Naive thymus-derived CD4-positive, alpha-beta T cell (primary cell): ENCODE results near the gene GPR183. TPM values are rescaled to one million over a fixed set of nuclear protein-coding genes. Genes with fewer than 3 reads are reported as not detected.
A peak's percentile ranks its signal among the peaks of the same experiment; 100 is the strongest.

Source experiments
- ATAC-seq: fragments of 150-1000 bp; cut with Tn5 transposase; 2 replicates; pipeline ENCODE4 v1.10.0; 2021; ENCODE audit warnings: mild to moderate bottlenecking, moderate library complexity
- CTCF ChIA-PET: fragments of 350-600 bp; sonication (Branson Sonifier 250); formaldehyde crosslinking; loops from one replicate; lab custom pipeline; 2021; ENCODE audit warnings: antibody characterized with exemption; lab: Charles Lee
- POLR2A ChIA-PET: fragments of 350-600 bp; sonication (Branson Sonifier 250); formaldehyde crosslinking; loops from one replicate; lab custom pipeline; 2021; ENCODE audit warnings: antibody characterized with exemption, inconsistent platforms; lab: Charles Lee
- DNase-seq, 9 donors: peaks; one replicate each; pipeline versions ENCODE4 v3.0.0 to v3.0.0-alpha.2; 2020 to 2022; ENCODE audit warnings: mixed read lengths in 1 of 9
- H3K27ac ChIP-seq: one replicate; pipeline ENCODE4 v1.7.0; 2013; ENCODE audit warnings: mild to moderate bottlenecking, low read depth, low read length, moderate library complexity
- H3K27me3 ChIP-seq, 2 donors: one replicate each; pipeline ENCODE4 v1.7.0; 2013; ENCODE audit warnings: low read length in 2 of 2, mild to moderate bottlenecking in 2 of 2, moderate library complexity in 2 of 2; ENCODE audit not compliant: control insufficient read depth in 2 of 2, insufficient read depth in 2 of 2
- H3K36me3 ChIP-seq, 3 experiments: 1 replicate in 2 of 3; 2 replicates in 1 of 3; pipeline ENCODE4 v1.7.0; 2013; ENCODE audit warnings: low read length in 3 of 3, mild to moderate bottlenecking in 3 of 3, moderate library complexity in 1 of 3; ENCODE audit not compliant: insufficient read depth in 3 of 3, control insufficient read depth in 2 of 3
- H3K4me1 ChIP-seq, 2 donors: one replicate each; pipeline ENCODE4 v1.7.0; 2013; ENCODE audit warnings: low read length in 2 of 2, mild to moderate bottlenecking in 2 of 2, moderate library complexity in 1 of 2; ENCODE audit not compliant: control insufficient read depth in 2 of 2, insufficient read depth in 2 of 2
- H3K4me3 ChIP-seq: 2 replicates; pipeline ENCODE4 v1.7.0; 2013; ENCODE audit warnings: mild to moderate bottlenecking, low read length
- H3K9me3 ChIP-seq, 3 experiments: 1 replicate in 2 of 3; 2 replicates in 1 of 3; pipeline ENCODE4 v1.7.0; 2013; ENCODE audit warnings: low read length in 3 of 3; ENCODE audit not compliant: control insufficient read depth in 2 of 3
- H3K27ac Mint-ChIP-seq, 9 donors: one replicate each; pipeline ENCODE4 v1.8.0; 2020 to 2022; ENCODE audit warnings: mixed read lengths in 9 of 9, mild to moderate bottlenecking in 8 of 9, moderate library complexity in 5 of 9, inconsistent platforms in 2 of 9
- H3K27me3 Mint-ChIP-seq, 5 donors: one replicate each; pipeline ENCODE4 v1.8.0; 2021 to 2022; ENCODE audit warnings: mixed read lengths in 5 of 5, mild to moderate bottlenecking in 1 of 5
- H3K36me3 Mint-ChIP-seq, 5 donors: one replicate each; pipeline ENCODE4 v1.8.0; 2020 to 2022; ENCODE audit warnings: mixed read lengths in 5 of 5, mild to moderate bottlenecking in 3 of 5, inconsistent platforms in 1 of 5
- H3K4me1 Mint-ChIP-seq, 7 donors: one replicate each; pipeline ENCODE4 v1.8.0; 2020 to 2022; ENCODE audit warnings: mixed read lengths in 7 of 7, mild to moderate bottlenecking in 3 of 7, inconsistent platforms in 1 of 7
- H3K4me3 Mint-ChIP-seq, 10 donors: one replicate each; pipeline ENCODE4 v1.8.0; 2020 to 2022; ENCODE audit warnings: mild to moderate bottlenecking in 10 of 10, mixed read lengths in 10 of 10, moderate library complexity in 6 of 10, inconsistent platforms in 2 of 10
- H3K9me3 Mint-ChIP-seq, 11 donors: one replicate each; pipeline ENCODE4 v1.8.0; 2020 to 2022; ENCODE audit warnings: mixed read lengths in 11 of 11, mild to moderate bottlenecking in 4 of 11, inconsistent platforms in 1 of 11, moderate library complexity in 1 of 11
- intact Hi-C, 2 donors: fragments of 100-400 bp; cut with micrococcal nuclease; formaldehyde crosslinking; loops; one replicate each; pipeline ENCODE4 v1.15.1; 2023
- polyA plus RNA-seq, 2 donors: library from polyadenylated mRNA; unstranded; fragments of 300-500 nt; fragmentation: Illumina TruSeq; gene quantifications; one replicate each; pipeline ENCODE4 v1.2.3, GENCODE V29; 2021
- total RNA-seq, 6 experiments: library from RNA in 5 of 6; stranded (reverse) in 5 of 6; gene quantifications; 1 replicate in 5 of 6; 2 replicates in 1 of 6; pipeline ENCODE4 v1.2.3 and lab custom pipeline; 2021 to 2026

The GPR183 gene
- total and polyA plus RNA-seq, 7 experiments from 2014 or later: 26.8 to 241 (median 216) TPM

DNA sequence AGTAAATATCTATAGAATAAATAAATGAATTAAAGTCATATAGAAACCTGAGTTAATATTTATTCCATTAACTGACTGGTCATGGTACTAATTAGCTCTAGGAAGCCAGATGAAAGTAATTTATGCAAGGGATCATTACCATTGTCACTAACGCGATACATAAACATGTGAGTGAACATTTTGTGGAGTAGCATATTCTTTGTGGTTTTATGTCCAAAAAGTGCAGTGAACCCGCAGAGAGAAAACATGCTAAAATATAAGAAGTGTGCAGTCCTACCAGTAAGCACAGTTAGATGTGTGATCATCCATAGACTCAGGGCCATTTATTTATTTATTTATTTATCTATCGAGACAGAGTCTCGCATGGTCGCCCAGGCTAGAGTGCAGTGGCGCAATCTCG is 1.6 kb downstream of the GPR183 start:
- peaks cover 12 to 42% (median 33%) of the 10 kb centered on the region in 5 donors for H3K36me3 Mint-ChIP-seq

DNA sequence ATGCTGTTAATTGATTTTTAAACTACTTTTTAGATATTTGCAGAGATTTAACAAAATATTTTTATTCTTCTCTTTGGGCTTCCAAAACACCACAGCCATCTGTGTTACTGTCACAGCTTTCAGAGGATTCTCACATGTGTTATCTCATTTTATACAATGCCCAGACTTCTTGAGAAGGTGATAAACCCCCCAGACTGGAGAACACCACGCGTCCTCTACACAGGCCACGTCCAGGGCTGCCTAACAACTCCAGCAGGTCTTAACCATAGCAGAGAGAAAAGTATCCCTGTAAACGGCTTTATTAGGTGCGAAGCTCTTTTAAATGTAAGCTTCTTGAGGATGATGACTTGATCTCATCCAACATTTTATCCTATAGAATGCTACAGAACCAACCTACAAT is 2.0 kb downstream of the GPR183 start:
- DNase-seq (no peak), ATAC-seq (no peak)
- H3K36me3 ChIP-seq: peaks cover 0 to 16% (median 0%) of the 10 kb centered on the region in 3 experiments
- H3K4me3 Mint-ChIP-seq: peak overlapping the region; percentile 89 to 100 (median 94)
- H3K27me3 Mint-ChIP-seq: no peaks in the 10 kb centered on the region
- H3K4me3 ChIP-seq: peak overlapping the region; percentile 89
- peaks cover 48 to 50% of the 10 kb centered on the region in 2 donors for H3K4me1 ChIP-seq
- ChIA-PET POLR2A (interaction anchor here (0.6 to 14.3 kb wide), 28 partner anchors 10 to 194 kb away, joined by 3 to 364 read pairs (median 10); no protein-coding TSS in a partner anchor), CTCF (interaction anchor here (0.6 to 6.2 kb wide), 7 partner anchors 16 to 131 kb away, joined by 3 to 39 read pairs (median 15); no protein-coding TSS in a partner anchor)
- intact Hi-C loops: loop anchor here (1.0 to 10.0 kb wide), 6 partner anchors 8 to 300 kb away; partner anchors contain the start of gene CLYBL (in 1 of the 2)
- H3K9me3 Mint-ChIP-seq: peaks cover 0 to 2% (median 0%) of the 10 kb centered on the region in 11 donors
- no peaks in the 10 kb centered on the region for H3K9me3 ChIP-seq
- H3K27ac Mint-ChIP-seq: peak overlapping the region; percentile 84 to 99 (median 93)
- H3K27ac ChIP-seq: peak overlapping the region; percentile 88
- H3K27me3 ChIP-seq: no peaks in the 10 kb centered on the region
- H3K36me3 Mint-ChIP-seq: peaks cover 12 to 46% (median 33%) of the 10 kb centered on the region in 5 donors
- H3K4me1 Mint-ChIP-seq: peaks cover 51 to 83% (median 71%) of the 10 kb centered on the region in 7 donors

More for the DNA sequence above, 1.6 kb downstream of the GPR183 start:
- H3K4me3 ChIP-seq: peak overlapping the region; percentile 89
- DNase-seq: no peak
- intact Hi-C loops: loop anchor here (1.0 to 10.0 kb wide), 6 partner anchors 8 to 299 kb away; partner anchors contain the start of gene CLYBL (in 1 of the 2)
- H3K9me3 ChIP-seq: no peaks in the 10 kb centered on the region
- ATAC-seq: no peak
- H3K27me3 ChIP-seq: no peaks in the 10 kb centered on the region
- Mint-ChIP-seq H3K27me3 (no peaks in the 10 kb centered on the region), H3K4me1 (peaks cover 50 to 82% (median 71%) of the 10 kb centered on the region in 7 donors), H3K27ac (peak overlapping the region; percentile 89 to 99 (median 93)), H3K9me3 (peaks cover 0 to under 1% (median 0%) of the 10 kb centered on the region in 11 donors), H3K4me3 (peak overlapping the region; percentile 89 to 100 (median 94))
- ChIA-PET CTCF (interaction anchor here (0.6 to 6.2 kb wide), 11 partner anchors 11 to 130 kb away, joined by 3 to 39 read pairs (median 4); no protein-coding TSS in a partner anchor), POLR2A (interaction anchor here (0.7 to 14.3 kb wide), 27 partner anchors 8 to 131 kb away, joined by 3 to 364 read pairs (median 11); no protein-coding TSS in a partner anchor)
- H3K4me1 ChIP-seq: peaks cover 47 to 50% of the 10 kb centered on the region in 2 donors
- H3K27ac ChIP-seq: peak overlapping the region; percentile 88
- H3K36me3 ChIP-seq: peaks cover 0 to 16% (median 0%) of the 10 kb centered on the region in 3 experiments

DNA sequence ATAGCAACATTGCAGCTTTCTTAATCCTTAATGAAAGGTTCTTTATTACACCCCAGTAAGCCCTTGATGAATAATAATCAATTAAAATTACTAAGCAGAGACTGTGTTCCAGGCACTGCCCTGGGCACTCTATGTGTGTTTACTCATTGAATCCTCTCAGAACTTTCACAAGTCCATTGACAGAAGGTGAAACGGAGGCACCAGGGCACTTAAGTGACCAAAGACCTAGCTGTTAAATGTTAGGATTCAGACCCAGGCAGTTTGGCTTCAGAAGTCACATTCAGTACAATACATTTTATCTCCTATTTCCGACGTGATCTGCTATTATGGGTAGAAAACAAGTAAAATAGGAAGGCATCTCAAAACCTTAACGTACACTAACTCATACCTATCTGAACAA is 2.7 kb downstream of the GPR183 start:
- H3K36me3 Mint-ChIP-seq: peaks cover 12 to 44% (median 33%) of the 10 kb centered on the region in 5 donors
- no peak for ATAC-seq
- CTCF ChIA-PET: interaction anchor here (1.0 to 6.2 kb wide), 13 partner anchors 10 to 131 kb away, joined by 3 to 39 read pairs (median 4); no protein-coding TSS in a partner anchor

DNA sequence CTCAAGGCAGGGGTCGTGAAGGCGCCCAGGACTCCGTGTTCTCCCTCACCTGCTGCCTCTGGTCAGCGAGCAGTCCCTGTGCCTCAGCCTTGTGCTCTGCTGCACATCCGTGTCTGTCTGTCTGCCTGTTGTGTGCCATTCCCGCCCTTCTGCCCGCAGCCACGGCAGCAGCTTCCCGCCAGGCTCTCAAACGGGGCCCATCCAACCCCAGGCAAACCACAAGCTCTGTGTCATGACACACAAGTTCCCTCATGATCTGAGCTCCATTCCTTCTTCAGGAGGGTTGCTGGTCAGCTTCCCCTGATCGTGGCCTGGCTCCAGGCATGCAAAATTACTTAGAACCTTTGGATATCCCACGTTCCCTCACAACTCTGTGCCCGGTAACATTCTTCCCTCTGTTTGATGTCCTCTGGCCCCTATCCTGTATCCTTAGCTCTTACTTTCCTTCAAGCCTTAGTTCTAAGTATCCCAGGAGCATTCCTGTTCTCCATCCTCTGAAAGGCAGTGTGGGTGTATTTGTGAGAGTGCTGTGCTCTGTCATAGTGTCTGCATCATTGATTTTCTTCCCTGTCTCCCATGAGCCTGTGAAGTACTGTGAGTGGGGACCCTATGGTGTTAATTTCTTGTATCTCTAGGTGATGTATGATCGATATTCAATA is 3.2 kb downstream of the GPR183 start:
- Histone ChIP-seq H3K27ac (peak overlapping the region; percentile 88), H3K9me3 (no peaks in the 10 kb centered on the region), H3K36me3 (peaks cover 0 to 16% (median 0%) of the 10 kb centered on the region in 3 experiments), H3K4me3 (peak overlapping the region; percentile 89), H3K4me1 (peaks cover 50 to 51% of the 10 kb centered on the region in 2 donors), H3K27me3 (no peaks in the 10 kb centered on the region)
- Mint-ChIP-seq H3K27me3 (no peaks in the 10 kb centered on the region), H3K27ac (peak overlapping the region; percentile 88 to 99 (median 93)), H3K36me3 (peaks cover 12 to 42% (median 35%) of the 10 kb centered on the region in 5 donors), H3K4me3 (peak overlapping the region; percentile 89 to 100 (median 94)), H3K4me1 (peaks cover 51 to 82% (median 71%) of the 10 kb centered on the region in 7 donors), H3K9me3 (peaks cover 0 to 2% (median 0%) of the 10 kb centered on the region in 11 donors)
- POLR2A ChIA-PET: interaction anchor here (0.6 to 14.3 kb wide), 26 partner anchors 9 to 195 kb away, joined by 3 to 364 read pairs (median 5); no protein-coding TSS in a partner anchor
- DNase-seq: peak in 7 of 9 donors; percentile 26 to 62 (median 44)
- ATAC-seq: peak; percentile 33
- CTCF ChIA-PET: interaction anchor here (1.0 to 6.2 kb wide), 14 partner anchors 10 to 132 kb away, joined by 3 to 39 read pairs (median 4); no protein-coding TSS in a partner anchor
- intact Hi-C loops: loop anchor here (1.0 to 10.0 kb wide), 3 partner anchors 18 to 301 kb away; partner anchors contain the start of gene CLYBL (in 1 of the 2)

More for the DNA sequence above, 2.7 kb downstream of the GPR183 start:
- H3K27ac ChIP-seq: peak overlapping the region; percentile 88
- DNase-seq: no peak
- peaks cover 48 to 50% of the 10 kb centered on the region in 2 donors for H3K4me1 ChIP-seq
- Mint-ChIP-seq H3K4me1 (peaks cover 50 to 83% (median 71%) of the 10 kb centered on the region in 7 donors), H3K4me3 (peak overlapping the region; percentile 89 to 100 (median 94)), H3K27ac (peak overlapping the region; percentile 88 to 99 (median 93)), H3K27me3 (no peaks in the 10 kb centered on the region), H3K9me3 (peaks cover 0 to 2% (median 0%) of the 10 kb centered on the region in 11 donors)
- H3K27me3 ChIP-seq: no peaks in the 10 kb centered on the region
- POLR2A ChIA-PET: interaction anchor here (0.6 to 14.3 kb wide), 27 partner anchors 10 to 194 kb away, joined by 3 to 364 read pairs (median 5); no protein-coding TSS in a partner anchor
- H3K9me3 ChIP-seq: no peaks in the 10 kb centered on the region
- peak overlapping the region; percentile 89 for H3K4me3 ChIP-seq
- H3K36me3 ChIP-seq: peaks cover 0 to 16% (median 0%) of the 10 kb centered on the region in 3 experiments
- intact Hi-C loops: loop anchor here (1.0 to 10.0 kb wide), 3 partner anchors 18 to 300 kb away; partner anchors contain the start of gene CLYBL (in 1 of the 2)

DNA sequence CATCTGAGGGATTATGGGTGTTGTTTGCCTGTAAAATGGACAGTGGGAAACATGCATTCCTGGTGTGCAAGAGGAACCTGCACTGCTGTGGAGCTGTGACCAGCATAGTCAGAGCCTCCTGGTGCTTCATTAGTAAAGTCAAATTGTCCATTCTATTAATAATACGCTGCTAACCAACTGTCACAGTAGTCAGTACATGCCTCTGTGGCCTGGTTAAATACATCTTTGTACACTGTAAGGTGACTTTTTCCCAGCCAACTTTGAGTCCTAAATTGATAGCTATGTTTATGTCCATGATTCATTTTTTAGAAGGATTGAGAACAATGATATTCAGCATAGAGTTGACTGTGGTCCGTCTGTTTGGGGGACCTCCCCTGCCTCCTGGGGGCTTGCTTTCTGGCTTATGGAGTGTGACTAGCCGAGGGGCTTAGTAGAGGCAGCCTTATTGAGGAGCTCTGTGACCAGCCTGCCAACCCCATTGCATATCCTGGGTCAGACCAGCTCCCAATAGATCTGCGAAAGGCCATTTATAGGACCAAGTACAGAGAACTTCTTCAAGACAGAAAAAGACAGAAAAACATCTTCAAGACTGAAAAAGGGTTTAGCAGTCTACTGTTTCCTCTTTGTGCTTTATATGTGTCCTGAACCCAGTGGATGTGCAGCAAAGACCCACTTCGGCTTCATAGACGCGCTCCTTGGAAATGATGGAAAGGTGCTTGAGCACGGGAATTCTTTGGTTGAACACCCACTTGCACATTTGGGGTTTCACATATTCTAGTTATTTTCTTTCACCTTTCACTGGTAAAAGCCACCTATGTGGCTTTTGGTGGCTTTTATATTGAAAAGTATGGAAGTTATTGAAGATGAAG is 4.3 kb downstream of the GPR183 start:
- peak overlapping the region; percentile 89 to 100 (median 94) for H3K4me3 Mint-ChIP-seq
- peak overlapping the region; percentile 88 to 99 (median 93) for H3K27ac Mint-ChIP-seq
- peaks cover 52 to 80% (median 71%) of the 10 kb centered on the region in 7 donors for H3K4me1 Mint-ChIP-seq
- Histone ChIP-seq H3K27me3 (no peaks in the 10 kb centered on the region), H3K4me3 (peak overlapping the region; percentile 89), H3K4me1 (peaks cover 52 to 56% of the 10 kb centered on the region in 2 donors), H3K36me3 (peaks cover 0 to 16% (median 0%) of the 10 kb centered on the region in 3 experiments), H3K27ac (peak overlapping the region; percentile 88), H3K9me3 (no peaks in the 10 kb centered on the region)
- ChIA-PET CTCF (interaction anchor here (0.5 to 6.2 kb wide), 13 partner anchors 9 to 251 kb away, joined by 3 to 39 read pairs (median 4); no protein-coding TSS in a partner anchor), POLR2A (interaction anchor here (0.6 to 14.3 kb wide), 23 partner anchors 10 to 426 kb away, joined by 3 to 364 read pairs (median 5); no protein-coding TSS in a partner anchor)
- intact Hi-C loops: loop anchor here in 1 of 2 donors (5.0 to 10.0 kb wide), 2 partner anchors 34 to 302 kb away; partner anchors contain the start of gene CLYBL
- H3K36me3 Mint-ChIP-seq: peaks cover 12 to 37% (median 31%) of the 10 kb centered on the region in 5 donors
- no peaks in the 10 kb centered on the region for H3K27me3 Mint-ChIP-seq
- DNase-seq (no peak), ATAC-seq (no peak)
- H3K9me3 Mint-ChIP-seq: peaks cover 0 to 2% (median 0%) of the 10 kb centered on the region in 11 donors
